ENCODE measurements around the gene AVPR2. TPM values are rescaled to one million over a fixed set of nuclear protein-coding genes. Genes with fewer than 3 reads are reported as not detected.

Gene AVPR2
- total RNA-seq, 1 experiment from 2014 or later = not detected

- no peaks in the 10 kb centered on the region for H3K9me3 Mint-ChIP-seq (ENCODE audit: unreplicated experiment)
- Histone ChIP-seq H3K36me3 (ENCODE audit: control insufficient read depth, insufficient read depth, low read length) (no peaks in the 10 kb centered on the region), H3K27me3 (replicated peaks; ENCODE audit: control insufficient read depth, insufficient read depth, low read length) (no peaks in the 10 kb centered on the region), H3K9me3 (no peaks in the 10 kb centered on the region), H3K4me3 (ENCODE audit: low read depth, low read length) (peak overlapping the region; percentile 42), H3K4me1 (peaks cover 8% of the 10 kb centered on the region; the same call in 1 of the 2 replicates)
- H3K36me3 Mint-ChIP-seq (ENCODE audit: insufficient read depth, unreplicated experiment) = peaks cover 36% of the 10 kb centered on the region
- H3K27me3 Mint-ChIP-seq (ENCODE audit: insufficient read depth, unreplicated experiment) = no peaks in the 10 kb centered on the region
- POLR2A ChIA-PET = interaction anchor here (0.5 to 0.9 kb wide), 8 partner anchors 8 to 441 kb away, joined by 3 to 8 read pairs (median 3); partner anchors contain the start of genes HCFC1, IDH3G and SSR4
- no TSS peak for BruUV-seq (replicated peaks)
- peak in 1 of 2 experiments; percentile 4 for TF ChIP-seq CTCF (IDR thresholded peaks at IDR 0.05; ENCODE audit: insufficient read depth in 1 of 2, low read depth in 1 of 2, low read length in 1 of 2, severe bottlenecking in 1 of 2, unreplicated experiment in 1 of 2)
- no peaks in the 10 kb centered on the region for H3K4me1 Mint-ChIP-seq (ENCODE audit: low read depth, unreplicated experiment)
- intact Hi-C loops (cut with micrococcal nuclease; ENCODE audit: unreplicated experiment) = loop anchor here (1.0 to 10.0 kb wide), 2 partner anchors 19 to 133 kb away; partner anchors contain the start of genes IDH3G and SSR4
- CTCF ChIA-PET = interaction anchor here (0.6 to 5.0 kb wide), 4 partner anchors 8 to 260 kb away, joined by 3 to 37 read pairs (median 4); no protein-coding TSS in a partner anchor
- peak; percentile 95 for DNase-seq
- H3K27ac Mint-ChIP-seq (ENCODE audit: unreplicated experiment) = peak overlapping the region; percentile 73
- H3K4me3 Mint-ChIP-seq (ENCODE audit: unreplicated experiment) = peak overlapping the region; percentile 64
Observed at GRCh38 chrX:153927922-153928760, 23.7 kb downstream of the AVPR2 start.

GRCh38 chrX:153928846-153929245 lies 24.4 kb downstream of the AVPR2 start:
- H3K4me3 Mint-ChIP-seq (ENCODE audit: unreplicated experiment) = peak overlapping the region; percentile 64

More at GRCh38 chrX:153928846-153929245, 24.4 kb downstream of the AVPR2 start:
- no peaks in the 10 kb centered on the region for H3K9me3 ChIP-seq
- BruUV-seq (replicated peaks) = no TSS peak
- H3K36me3 ChIP-seq (ENCODE audit: control insufficient read depth, insufficient read depth, low read length) = no peaks in the 10 kb centered on the region
- Mint-ChIP-seq H3K36me3 (ENCODE audit: insufficient read depth, unreplicated experiment) (peaks cover 36% of the 10 kb centered on the region), H3K27me3 (ENCODE audit: insufficient read depth, unreplicated experiment) (no peaks in the 10 kb centered on the region), H3K9me3 (ENCODE audit: unreplicated experiment) (no peaks in the 10 kb centered on the region), H3K27ac (ENCODE audit: unreplicated experiment) (peak overlapping the region; percentile 60), H3K4me1 (ENCODE audit: low read depth, unreplicated experiment) (no peaks in the 10 kb centered on the region)
- H3K27me3 ChIP-seq (replicated peaks; ENCODE audit: control insufficient read depth, insufficient read depth, low read length) = no peaks in the 10 kb centered on the region
- ChIA-PET POLR2A (interaction anchor here (0.6 to 0.9 kb wide), 7 partner anchors 11 to 440 kb away, joined by 3 to 8 read pairs (median 3); partner anchors contain the start of genes HCFC1, IDH3G and SSR4), CTCF (interaction anchor here (0.6 to 5.0 kb wide), 4 partner anchors 7 to 261 kb away, joined by 3 to 37 read pairs (median 4); no protein-coding TSS in a partner anchor)
- intact Hi-C loops (cut with micrococcal nuclease; ENCODE audit: unreplicated experiment) = loop anchor here (1.0 to 10.0 kb wide), 2 partner anchors 18 to 134 kb away; partner anchors contain the start of genes IDH3G and SSR4
- H3K4me1 ChIP-seq = peaks cover 8% of the 10 kb centered on the region; the same call in 1 of the 2 replicates
- TF ChIP-seq CTCF (IDR thresholded peaks at IDR 0.05; ENCODE audit: insufficient read depth in 1 of 2, low read depth in 1 of 2, low read length in 1 of 2, severe bottlenecking in 1 of 2, unreplicated experiment in 1 of 2) = no peak
- no peak overlapping the region for H3K4me3 ChIP-seq (ENCODE audit: low read depth, low read length)
- no peak for DNase-seq

Data from Caco-2 (cell line).